Measurements from ENCODE around the gene SLC17A4. TPM values are rescaled to one million over a fixed set of nuclear protein-coding genes. Genes with fewer than 3 reads are reported as not detected.

Gene SLC17A4
- polyA plus RNA-seq, 1 donor from 2014 or later: 0.28 TPM

- Histone ChIP-seq H3F3A (ENCODE audit: insufficient read depth, low read length, poor library complexity, severe bottlenecking) (no peaks in the 10 kb centered on the region), H2AFZ (ENCODE audit: low read depth, low read length) (no peak overlapping the region), H3K27ac (ENCODE audit: low read length) (no peak overlapping the region), H3K27me3 (ENCODE audit: insufficient read depth, low read depth, low read length) (no peaks in the 10 kb centered on the region), H3K9me3 (ENCODE audit: low read length) (no peaks in the 10 kb centered on the region), H3K9me2 (ENCODE audit: insufficient read depth, low read length) (no peaks in the 10 kb centered on the region), H4K20me1 (ENCODE audit: insufficient read depth) (no peaks in the 10 kb centered on the region), H3K36me3 (ENCODE audit: insufficient read depth, low read length) (no peaks in the 10 kb centered on the region), H3K4me3 (ENCODE audit: low read length) (no peak overlapping the region), H3K79me2 (replicated peaks; ENCODE audit: insufficient read depth, low read length) (no peaks in the 10 kb centered on the region), H3K4me2 (ENCODE audit: low read length) (no peak overlapping the region), H3K9ac (ENCODE audit: low read length) (no peak overlapping the region)
- TF ChIP-seq REST (IDR thresholded peaks at IDR 0.05; ENCODE audit: borderline replicate concordance) (no peak), EZH2 (IDR thresholded peaks at IDR 0.05; ENCODE audit: borderline replicate concordance, insufficient read depth, low read length, poor library complexity, severe bottlenecking) (no peak)
Observed at GRCh38 chr6:25743868-25744267, 10.7 kb upstream of the SLC17A4 start.

GRCh38 chr6:25745836-25746235, 8.7 kb upstream of the SLC17A4 start:
- H3F3A ChIP-seq (ENCODE audit: insufficient read depth, low read length, poor library complexity, severe bottlenecking): no peaks in the 10 kb centered on the region
- H3K4me2 ChIP-seq (ENCODE audit: low read length): no peak overlapping the region
- no peaks in the 10 kb centered on the region for H3K27me3 ChIP-seq (ENCODE audit: insufficient read depth, low read depth, low read length)
- no peak overlapping the region for H2AFZ ChIP-seq (ENCODE audit: low read depth, low read length)
- no peak overlapping the region for H3K27ac ChIP-seq (ENCODE audit: low read length)
- no peak overlapping the region for H3K9ac ChIP-seq (ENCODE audit: low read length)
- no peaks in the 10 kb centered on the region for H4K20me1 ChIP-seq (ENCODE audit: insufficient read depth)
- H3K4me3 ChIP-seq (ENCODE audit: low read length): no peak overlapping the region
- no peaks in the 10 kb centered on the region for H3K9me2 ChIP-seq (ENCODE audit: insufficient read depth, low read length)
- no peaks in the 10 kb centered on the region for H3K9me3 ChIP-seq (ENCODE audit: low read length)
- TF ChIP-seq RAD21 (conservative IDR thresholded peaks at IDR 0.05) (no peak), EP300 (conservative IDR thresholded peaks at IDR 0.05; ENCODE audit: poor library complexity, severe bottlenecking) (no peak)
- H3K79me2 ChIP-seq (replicated peaks; ENCODE audit: insufficient read depth, low read length): no peaks in the 10 kb centered on the region
- no peaks in the 10 kb centered on the region for H3K36me3 ChIP-seq (ENCODE audit: insufficient read depth, low read length)

GRCh38 chr6:25746968-25747367, 7.6 kb upstream of the SLC17A4 start:
- no peaks in the 10 kb centered on the region for H3K79me2 ChIP-seq (replicated peaks; ENCODE audit: insufficient read depth, low read length)
- H3K4me3 ChIP-seq (ENCODE audit: low read length): no peak overlapping the region
- no peaks in the 10 kb centered on the region for H3K27me3 ChIP-seq (ENCODE audit: insufficient read depth, low read depth, low read length)
- no peak overlapping the region for H2AFZ ChIP-seq (ENCODE audit: low read depth, low read length)
- no peaks in the 10 kb centered on the region for H3K36me3 ChIP-seq (ENCODE audit: insufficient read depth, low read length)
- no peaks in the 10 kb centered on the region for H3K9me2 ChIP-seq (ENCODE audit: insufficient read depth, low read length)
- H3K4me2 ChIP-seq (ENCODE audit: low read length): no peak overlapping the region
- no peaks in the 10 kb centered on the region for H4K20me1 ChIP-seq (ENCODE audit: insufficient read depth)
- no peak overlapping the region for H3K27ac ChIP-seq (ENCODE audit: low read length)
- no peaks in the 10 kb centered on the region for H3F3A ChIP-seq (ENCODE audit: insufficient read depth, low read length, poor library complexity, severe bottlenecking)
- no peak for TF ChIP-seq TAF1 (IDR thresholded peaks at IDR 0.05; ENCODE audit: low read depth)
- no peak for TF ChIP-seq REST (IDR thresholded peaks at IDR 0.05; ENCODE audit: borderline replicate concordance)
- TF ChIP-seq SMC3 (conservative IDR thresholded peaks at IDR 0.05; ENCODE audit: poor library complexity): no peak
- no peak for TF ChIP-seq MXI1 (conservative IDR thresholded peaks at IDR 0.05; ENCODE audit: poor library complexity, severe bottlenecking)
- TF ChIP-seq EP300 (conservative IDR thresholded peaks at IDR 0.05; ENCODE audit: poor library complexity, severe bottlenecking): no peak
- TF ChIP-seq RAD21 (conservative IDR thresholded peaks at IDR 0.05): no peak
- no peak for TF ChIP-seq POLR2AphosphoS5 (IDR thresholded peaks at IDR 0.05)
- TF ChIP-seq CTCF (IDR thresholded peaks at IDR 0.05; ENCODE audit: poor library complexity, severe bottlenecking): no peak
- no peak for TF ChIP-seq EZH2 (IDR thresholded peaks at IDR 0.05; ENCODE audit: borderline replicate concordance, insufficient read depth, low read length, poor library complexity, severe bottlenecking)
- H3K9me3 ChIP-seq (ENCODE audit: low read length): no peaks in the 10 kb centered on the region
- no peak overlapping the region for H3K9ac ChIP-seq (ENCODE audit: low read length)
